HUES6 (cell line): ENCODE data around the gene AFF1.
A peak's percentile ranks its signal among the peaks of the same experiment; 100 is the strongest.
"Not testable (repeated sequence)": the region's sequence is repeated elsewhere in the genome, so short reads cannot be mapped to it uniquely, and the experiment has no call there.

Experiments used
- H3K27ac ChIP-seq: 2 replicates; pipeline ENCODE4 v1.7.0; 2013; ENCODE audit warnings: low read depth, mild to moderate bottlenecking, low read length, inconsistent platforms
- H3K27me3 ChIP-seq: 2 replicates; pipeline ENCODE4 v1.6.1; 2013; ENCODE audit warnings: low read length; ENCODE audit not compliant: control insufficient read depth, insufficient read depth
- H3K36me3 ChIP-seq: 2 replicates; pipeline ENCODE4 v1.6.1; 2013; ENCODE audit warnings: low read length; ENCODE audit not compliant: control insufficient read depth, insufficient read depth
- H3K4me1 ChIP-seq: 2 replicates; pipeline ENCODE4 v1.6.1; 2013; ENCODE audit warnings: low read length; ENCODE audit not compliant: control insufficient read depth, insufficient read depth
- H3K4me3 ChIP-seq: 2 replicates; pipeline ENCODE4 v1.5.1; 2013; ENCODE audit warnings: low read depth, low read length
- H3K9ac ChIP-seq: one replicate; pipeline ENCODE4 v1.6.1; 2013; ENCODE audit warnings: mild to moderate bottlenecking, low read length
- H3K9me3 ChIP-seq: 2 replicates; pipeline ENCODE4 v1.6.1; 2013; ENCODE audit warnings: low read depth, low read length; ENCODE audit not compliant: control insufficient read depth, insufficient read depth

Gene AFF1

DNA sequence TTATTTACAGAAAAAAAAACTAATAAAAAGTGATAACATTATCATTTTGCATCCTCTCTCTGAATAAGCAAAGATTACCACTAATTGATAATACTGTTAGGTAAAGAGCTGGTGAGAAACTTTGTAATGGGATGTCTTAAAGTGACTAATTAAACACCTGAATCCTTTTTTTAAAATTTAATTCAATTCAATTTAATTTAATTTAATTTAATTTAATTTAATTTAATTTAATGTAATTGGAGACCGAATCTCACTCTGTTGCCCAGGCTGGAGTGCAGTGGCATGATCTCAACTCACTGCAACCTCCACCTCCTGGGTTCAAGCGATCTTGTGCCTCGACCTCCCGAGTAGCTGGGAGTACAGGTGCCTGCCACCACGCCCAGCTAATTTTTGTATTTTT lies 51.0 kb downstream of the AFF1 start:
- H3K9me3 ChIP-seq, H3K4me3 ChIP-seq, H3K9ac ChIP-seq, H3K27ac ChIP-seq, H3K27me3 ChIP-seq, H3K4me1 ChIP-seq, H3K36me3 ChIP-seq: not testable (repeated sequence)

DNA sequence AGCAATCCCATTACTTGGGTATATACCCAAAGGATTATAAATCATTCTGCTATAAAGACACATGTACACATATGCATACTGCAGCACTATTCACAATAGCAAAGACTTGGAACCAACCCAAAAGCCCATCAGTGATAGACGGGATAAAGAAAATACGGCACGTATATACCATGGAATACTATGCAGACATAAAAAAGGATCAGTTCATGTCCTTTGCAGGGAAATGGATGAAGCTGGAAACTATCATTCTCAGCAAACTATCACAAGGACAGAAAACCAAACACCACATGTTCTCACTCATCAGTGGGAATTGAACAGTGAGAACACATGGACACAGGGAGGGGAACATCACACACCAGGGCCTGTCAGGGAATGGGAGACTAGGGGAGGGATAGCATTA lies 54.8 kb downstream of the AFF1 start:
- not testable (repeated sequence) for H3K27ac ChIP-seq, H3K27me3 ChIP-seq, H3K9ac ChIP-seq, H3K4me3 ChIP-seq, H3K9me3 ChIP-seq, H3K36me3 ChIP-seq, H3K4me1 ChIP-seq

DNA sequence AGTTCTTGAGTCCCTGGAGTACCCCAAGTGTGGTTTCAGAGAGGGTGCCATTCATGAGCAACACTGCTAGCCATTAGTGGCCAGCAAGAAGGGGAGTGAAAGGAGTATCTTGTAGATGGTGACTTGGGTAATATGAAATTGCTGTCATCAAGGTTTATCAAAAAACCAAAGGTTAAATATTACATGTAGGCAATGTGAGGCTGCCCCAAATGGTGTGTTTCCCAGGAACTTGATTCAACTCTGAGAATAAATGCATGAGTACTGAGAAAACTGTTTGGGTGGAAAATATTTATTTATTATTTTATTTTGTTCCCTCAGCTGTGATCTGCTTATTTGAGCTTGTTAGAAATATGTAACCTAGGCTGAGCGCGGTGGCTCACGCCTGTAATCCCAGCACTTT lies 55.7 kb downstream of the AFF1 start:
- H3K27me3 ChIP-seq = no peaks in the 10 kb centered on the region
- H3K27ac ChIP-seq = no peak overlapping the region
- H3K4me1 ChIP-seq = no peaks in the 10 kb centered on the region
- H3K36me3 ChIP-seq = peaks cover 8% of the 10 kb centered on the region
- H3K9me3 ChIP-seq = 0 out of 2 replicates have a peak, but pooled peaks cover 5% of the 10 kb centered on the region
- no peak overlapping the region for H3K9ac ChIP-seq
- no peak overlapping the region for H3K4me3 ChIP-seq

DNA sequence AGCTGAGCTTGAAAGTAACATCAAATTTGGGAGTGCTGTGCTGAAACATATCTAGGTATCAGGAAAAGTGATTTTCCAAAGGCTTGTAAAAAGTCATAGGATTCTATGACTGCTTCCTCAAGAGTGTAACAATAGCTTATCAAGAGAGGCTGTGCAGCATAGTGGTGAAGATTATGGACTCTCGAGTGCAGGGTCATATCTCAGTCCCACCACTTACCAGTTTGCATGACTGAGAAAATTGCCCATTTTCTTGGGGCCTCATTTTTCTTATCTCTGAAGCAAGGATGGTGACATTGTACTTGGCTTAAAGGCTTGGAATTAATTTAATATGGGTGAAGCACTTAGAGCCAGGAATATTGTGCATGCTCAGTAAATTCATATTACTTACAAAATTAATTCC lies 57.2 kb downstream of the AFF1 start:
- no peak overlapping the region for H3K27ac ChIP-seq
- no peak overlapping the region for H3K4me3 ChIP-seq
- H3K4me1 ChIP-seq = no peaks in the 10 kb centered on the region
- peaks cover 8% of the 10 kb centered on the region for H3K36me3 ChIP-seq
- 0 out of 2 replicates have a peak, but pooled peaks cover 5% of the 10 kb centered on the region for H3K9me3 ChIP-seq
- no peaks in the 10 kb centered on the region for H3K27me3 ChIP-seq
- H3K9ac ChIP-seq = no peak overlapping the region

DNA sequence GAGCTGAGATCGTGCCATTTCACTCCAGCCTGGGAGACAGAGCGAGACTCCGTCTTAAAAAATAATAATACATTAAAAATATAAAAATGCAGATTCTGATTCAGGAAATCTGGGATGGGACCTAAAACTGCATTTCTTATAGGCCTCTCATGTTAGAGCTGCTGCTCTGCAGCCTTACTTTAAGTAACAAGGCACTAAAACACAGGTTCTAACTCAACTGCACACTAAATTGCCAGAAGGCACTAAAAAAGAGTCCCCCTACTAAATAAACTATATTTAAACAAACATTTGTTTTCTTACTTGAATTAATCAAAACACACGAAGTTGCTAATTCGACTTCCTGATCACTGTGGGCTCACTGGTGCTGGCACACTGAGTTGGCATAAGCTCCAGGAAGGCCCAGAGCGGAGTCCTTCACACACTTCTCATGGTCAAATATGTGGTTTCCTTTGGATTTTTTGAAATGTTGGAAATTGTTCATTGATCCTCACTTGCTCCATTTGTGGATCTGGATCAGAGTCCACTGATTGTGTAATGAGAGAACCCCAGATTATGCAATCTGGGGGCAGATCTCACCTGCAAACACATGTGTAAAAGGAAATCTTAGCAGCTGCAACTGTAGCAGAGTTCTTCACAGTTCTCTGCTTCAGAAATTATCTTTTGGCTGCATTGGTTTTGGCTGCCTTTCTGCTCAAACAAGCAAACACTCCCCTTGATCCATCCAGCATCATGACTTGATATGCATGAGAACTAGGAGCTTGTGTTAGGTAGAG lies 59.3 kb downstream of the AFF1 start:
- Histone ChIP-seq H3K27ac (no peak overlapping the region), H3K9me3 (0 out of 2 replicates have a peak, but pooled peaks cover 5% of the 10 kb centered on the region), H3K4me1 (peaks cover 12% of the 10 kb centered on the region), H3K27me3 (no peaks in the 10 kb centered on the region), H3K4me3 (no peak overlapping the region), H3K9ac (no peak overlapping the region), H3K36me3 (peaks cover 5% of the 10 kb centered on the region)

DNA sequence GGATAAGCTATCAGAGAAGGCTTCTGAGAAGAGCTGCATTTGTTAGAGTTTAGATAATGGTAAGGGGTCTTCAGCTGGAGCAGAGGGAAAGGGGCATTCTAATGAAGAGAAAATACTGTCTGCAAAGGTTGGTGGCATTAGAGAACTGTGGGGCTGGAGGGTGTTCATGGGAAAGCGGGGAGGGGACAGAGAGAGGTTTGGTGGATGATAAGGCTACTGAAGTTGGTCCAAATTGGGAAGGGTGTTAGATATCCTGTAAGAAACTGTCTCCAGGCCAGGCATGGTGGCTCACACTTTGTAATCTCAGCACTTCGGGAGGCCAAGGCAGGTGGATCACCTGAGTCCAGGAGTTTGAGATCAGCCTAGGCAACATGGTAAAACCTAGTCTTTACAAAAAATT lies 59.9 kb downstream of the AFF1 start:
- H3K27me3 ChIP-seq = no peaks in the 10 kb centered on the region
- no peak overlapping the region for H3K4me3 ChIP-seq
- no peak overlapping the region for H3K9ac ChIP-seq

DNA sequence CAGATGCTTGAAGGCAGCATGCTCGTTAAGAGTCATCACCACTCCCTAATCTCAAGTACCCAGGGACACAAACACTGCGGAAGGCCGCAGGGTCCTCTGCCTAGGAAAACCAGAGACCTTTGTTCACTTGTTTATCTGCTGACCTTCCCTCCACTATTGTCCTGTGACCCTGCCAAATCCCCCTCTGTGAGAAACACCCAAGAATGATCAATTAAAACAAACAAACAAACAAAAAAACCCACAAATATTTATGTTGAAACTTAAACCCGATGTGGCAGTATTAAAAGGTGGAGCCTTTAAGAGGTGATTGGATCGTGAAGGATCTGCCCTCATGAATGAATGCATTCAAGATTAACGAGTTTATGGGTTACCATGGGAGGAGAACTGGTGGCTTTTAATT lies 61.7 kb downstream of the AFF1 start:
- not testable (repeated sequence) for H3K9me3 ChIP-seq, H3K4me3 ChIP-seq, H3K9ac ChIP-seq, H3K27me3 ChIP-seq, H3K36me3 ChIP-seq
- Histone ChIP-seq H3K4me1 (peaks cover 33% of the 10 kb centered on the region), H3K27ac (0 out of 2 replicates have a peak overlapping the region, but pooled peaks have one; percentile 46)

More for the DNA sequence above, 59.9 kb downstream of the AFF1 start:
- H3K36me3 ChIP-seq = peaks cover 5% of the 10 kb centered on the region
- 0 out of 2 replicates have a peak, but pooled peaks cover 5% of the 10 kb centered on the region for H3K9me3 ChIP-seq
- H3K4me1 ChIP-seq = peaks cover 18% of the 10 kb centered on the region
- no peak overlapping the region for H3K27ac ChIP-seq

DNA sequence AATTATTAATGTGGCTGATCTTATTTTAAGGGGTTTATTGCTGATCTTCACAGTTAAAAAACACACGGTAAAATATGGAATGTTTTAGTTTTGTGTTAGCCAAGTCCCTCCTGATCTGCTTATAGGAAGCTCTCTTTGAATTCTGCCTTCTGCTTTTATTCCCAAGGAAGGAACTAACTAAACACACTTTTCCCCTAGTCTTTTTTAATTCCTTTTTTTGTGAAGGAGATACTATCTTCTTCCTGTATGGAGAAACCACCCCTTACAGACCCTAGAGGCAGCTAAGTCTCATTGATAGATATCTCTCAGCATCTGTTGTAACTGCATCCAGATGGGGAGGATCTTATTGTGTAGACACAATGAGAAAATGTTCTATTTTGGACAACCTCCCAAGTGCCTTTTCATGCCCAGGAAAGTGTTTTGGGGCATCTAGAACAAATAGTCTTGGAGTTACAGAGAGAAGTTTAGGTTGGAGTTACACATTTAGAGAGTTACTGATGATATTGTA lies 64.4 kb downstream of the AFF1 start:
- Histone ChIP-seq H3K27ac (no peak overlapping the region), H3K27me3 (no peaks in the 10 kb centered on the region), H3K4me1 (peaks cover 58% of the 10 kb centered on the region), H3K36me3 (peaks cover 5% of the 10 kb centered on the region; the same call in 1 of the 2 replicates), H3K9me3 (0 out of 2 replicates have a peak, but pooled peaks cover 5% of the 10 kb centered on the region), H3K9ac (no peak overlapping the region), H3K4me3 (no peak overlapping the region)

DNA sequence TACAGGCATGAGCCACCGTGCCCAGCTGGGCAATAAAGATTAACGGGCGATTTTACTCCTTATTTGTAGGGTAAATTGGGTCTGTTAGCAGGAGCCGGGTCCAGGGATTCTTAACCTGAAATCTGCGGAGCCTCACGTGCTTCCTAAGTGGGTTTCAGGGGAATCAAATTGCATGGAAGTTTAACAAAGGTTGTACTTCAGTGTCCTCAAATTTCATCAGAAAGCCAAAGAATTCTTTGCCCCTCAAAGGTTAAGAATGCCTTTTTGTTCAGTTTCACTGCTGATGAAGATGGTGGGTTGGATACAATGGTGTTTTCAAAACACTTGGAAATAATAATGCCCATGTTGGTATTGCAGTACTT lies 67.9 kb downstream of the AFF1 start:
- no peak overlapping the region for H3K9ac ChIP-seq
- no peaks in the 10 kb centered on the region for H3K9me3 ChIP-seq
- H3K27me3 ChIP-seq = no peaks in the 10 kb centered on the region
- H3K36me3 ChIP-seq = no peaks in the 10 kb centered on the region
- no peak overlapping the region for H3K4me3 ChIP-seq
- H3K27ac ChIP-seq = peak overlapping the region; percentile 48; the same call in 1 of the 2 replicates
- H3K4me1 ChIP-seq = peaks cover 73% of the 10 kb centered on the region

DNA sequence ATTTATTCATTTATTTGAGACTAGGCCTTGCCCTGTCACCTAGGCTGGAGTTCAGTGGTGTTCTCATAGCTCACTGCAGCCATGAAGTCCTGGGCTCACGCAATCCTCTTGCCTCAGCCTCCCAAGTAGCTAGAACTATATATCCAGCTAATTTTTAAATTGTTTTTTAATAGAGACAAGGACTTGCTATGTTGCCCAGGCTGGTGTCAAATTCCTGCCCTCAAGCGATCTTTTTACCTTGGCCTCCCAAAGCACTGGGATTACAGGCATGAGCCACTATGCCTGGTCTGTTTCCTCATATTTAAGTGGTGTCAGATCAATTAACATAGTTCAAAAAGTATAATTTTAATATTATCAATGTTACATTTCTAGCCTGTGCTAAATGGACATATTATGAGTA lies 68.5 kb downstream of the AFF1 start:
- Histone ChIP-seq H3K4me1 (peaks cover 69% of the 10 kb centered on the region), H3K27me3 (no peaks in the 10 kb centered on the region), H3K36me3 (no peaks in the 10 kb centered on the region), H3K9ac (no peak overlapping the region), H3K4me3 (no peak overlapping the region), H3K9me3 (no peaks in the 10 kb centered on the region), H3K27ac (no peak overlapping the region)

DNA sequence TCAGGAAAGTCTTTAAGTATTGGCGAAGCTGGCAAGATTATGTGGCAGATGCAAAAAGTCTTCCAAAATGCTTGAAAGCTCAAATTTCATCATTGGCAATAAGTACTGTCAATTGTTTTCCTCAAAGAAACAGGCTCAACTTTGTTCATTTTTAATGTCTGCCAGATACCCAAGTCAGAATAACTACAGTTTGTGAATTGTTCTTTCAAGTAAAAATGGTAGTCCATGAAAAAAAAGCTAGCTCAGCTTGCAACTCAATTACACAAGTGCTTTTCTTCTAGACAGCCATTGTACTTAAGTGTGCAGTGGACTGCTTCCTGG lies 70.5 kb downstream of the AFF1 start:
- no peaks in the 10 kb centered on the region for H3K9me3 ChIP-seq
- H3K9ac ChIP-seq = no peak overlapping the region
- H3K36me3 ChIP-seq = no peaks in the 10 kb centered on the region
- H3K4me1 ChIP-seq = peaks cover 65% of the 10 kb centered on the region
- no peaks in the 10 kb centered on the region for H3K27me3 ChIP-seq
- H3K4me3 ChIP-seq = peak overlapping the region; percentile 81
- no peak overlapping the region for H3K27ac ChIP-seq
